GM21576 (cell line): ENCODE measurements around the gene CSPG4.
A peak's percentile ranks its signal among the peaks of the same experiment; 100 is the strongest.
"Not testable (repeated sequence)": the region's sequence is repeated elsewhere in the genome, so short reads cannot be mapped to it uniquely, and the experiment has no call there.

ENCODE experiments used
- ATAC-seq: cut with Tn5 transposase; IDR thresholded peaks from one replicate; pipeline ENCODE4 v1.9.1; 2021; ENCODE audit warnings: mild to moderate bottlenecking, moderate library complexity; ENCODE audit not compliant: unreplicated experiment

Gene CSPG4

DNA sequence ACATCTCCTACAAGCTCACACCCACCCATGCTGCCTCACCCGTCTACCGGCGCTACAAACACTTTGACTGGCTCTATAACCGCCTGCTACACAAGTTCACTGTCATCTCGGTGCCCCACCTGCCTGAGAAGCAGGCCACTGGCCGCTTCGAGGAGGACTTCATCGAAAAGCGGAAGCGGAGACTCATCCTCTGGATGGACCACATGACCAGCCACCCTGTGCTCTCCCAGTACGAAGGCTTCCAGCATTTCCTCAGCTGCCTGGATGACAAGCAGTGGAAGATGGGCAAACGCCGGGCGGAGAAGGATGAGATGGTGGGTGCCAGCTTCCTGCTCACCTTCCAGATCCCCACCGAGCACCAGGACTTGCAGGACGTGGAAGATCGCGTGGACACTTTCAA lies 62.8 kb downstream of the CSPG4 start:
- ATAC-seq: no peak

DNA sequence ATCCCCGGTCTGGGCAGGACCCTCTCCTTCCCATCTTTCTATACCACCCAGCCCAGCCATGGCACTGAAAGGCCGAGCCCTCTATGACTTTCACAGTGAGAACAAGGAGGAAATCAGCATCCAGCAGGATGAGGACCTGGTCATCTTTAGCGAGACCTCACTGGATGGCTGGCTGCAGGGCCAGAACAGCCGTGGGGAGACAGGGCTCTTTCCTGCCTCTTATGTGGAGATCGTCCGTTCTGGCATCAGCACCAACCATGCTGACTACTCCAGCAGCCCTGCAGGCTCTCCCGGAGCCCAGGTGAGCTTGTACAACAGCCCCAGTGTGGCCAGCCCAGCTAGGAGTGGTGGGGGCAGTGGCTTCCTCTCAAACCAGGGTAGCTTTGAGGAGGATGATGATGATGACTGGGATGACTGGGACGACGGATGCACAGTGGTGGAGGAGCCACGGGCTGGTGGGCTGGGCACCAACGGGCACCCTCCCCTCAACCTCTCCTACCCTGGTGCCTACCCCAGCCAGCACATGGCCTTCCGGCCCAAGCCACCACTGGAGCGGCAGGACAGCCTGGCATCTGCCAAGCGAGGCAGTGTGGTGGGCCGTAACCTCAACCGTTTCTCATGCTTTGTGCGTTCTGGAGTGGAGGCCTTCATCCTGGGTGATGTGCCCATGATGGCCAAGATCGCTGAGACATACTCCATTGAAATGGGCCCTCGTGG lies 63.4 kb downstream of the CSPG4 start:
- ATAC-seq: no peak

DNA sequence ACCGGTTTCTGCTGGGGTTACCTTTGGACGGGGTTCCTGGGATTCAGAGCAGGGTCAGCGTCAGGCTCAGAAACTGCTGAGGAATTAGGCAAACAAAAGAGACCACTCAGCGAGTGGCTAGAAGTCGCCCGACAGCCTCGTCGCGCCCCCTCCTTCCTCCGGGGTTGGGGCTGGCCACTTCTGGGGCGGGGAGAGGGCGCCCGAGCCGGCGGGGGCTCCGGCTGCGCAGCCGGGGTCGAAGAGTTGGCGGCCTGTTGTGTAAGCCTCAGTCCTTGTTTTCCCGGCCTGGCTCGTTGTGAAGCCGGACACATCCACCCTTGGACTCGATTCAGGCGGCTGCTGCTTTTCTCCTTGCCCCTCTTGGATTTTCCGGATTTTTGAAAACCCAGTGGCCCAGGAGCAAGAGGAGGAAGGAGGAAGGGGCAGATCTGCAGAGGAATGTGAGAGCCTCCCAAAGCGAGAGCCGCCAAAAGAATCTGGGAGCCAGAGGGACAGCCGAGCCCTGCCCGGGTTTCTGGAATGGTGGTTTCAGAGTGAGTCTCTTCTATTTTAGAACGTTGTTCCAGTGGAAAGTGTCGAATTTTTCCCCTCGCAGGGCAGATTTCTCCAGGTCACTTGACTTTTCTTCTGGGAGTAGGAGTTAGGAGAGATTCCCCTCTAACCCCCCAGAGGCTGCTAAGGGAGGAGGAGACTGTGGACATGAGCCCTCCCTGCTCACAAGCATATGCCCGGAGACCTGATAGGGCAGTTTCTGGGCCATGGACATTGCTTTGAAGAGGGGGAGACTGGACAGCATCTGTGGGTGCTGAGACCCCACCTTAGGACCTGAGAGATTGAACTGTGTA lies 64.3 kb downstream of the CSPG4 start:
- ATAC-seq: no peak

DNA sequence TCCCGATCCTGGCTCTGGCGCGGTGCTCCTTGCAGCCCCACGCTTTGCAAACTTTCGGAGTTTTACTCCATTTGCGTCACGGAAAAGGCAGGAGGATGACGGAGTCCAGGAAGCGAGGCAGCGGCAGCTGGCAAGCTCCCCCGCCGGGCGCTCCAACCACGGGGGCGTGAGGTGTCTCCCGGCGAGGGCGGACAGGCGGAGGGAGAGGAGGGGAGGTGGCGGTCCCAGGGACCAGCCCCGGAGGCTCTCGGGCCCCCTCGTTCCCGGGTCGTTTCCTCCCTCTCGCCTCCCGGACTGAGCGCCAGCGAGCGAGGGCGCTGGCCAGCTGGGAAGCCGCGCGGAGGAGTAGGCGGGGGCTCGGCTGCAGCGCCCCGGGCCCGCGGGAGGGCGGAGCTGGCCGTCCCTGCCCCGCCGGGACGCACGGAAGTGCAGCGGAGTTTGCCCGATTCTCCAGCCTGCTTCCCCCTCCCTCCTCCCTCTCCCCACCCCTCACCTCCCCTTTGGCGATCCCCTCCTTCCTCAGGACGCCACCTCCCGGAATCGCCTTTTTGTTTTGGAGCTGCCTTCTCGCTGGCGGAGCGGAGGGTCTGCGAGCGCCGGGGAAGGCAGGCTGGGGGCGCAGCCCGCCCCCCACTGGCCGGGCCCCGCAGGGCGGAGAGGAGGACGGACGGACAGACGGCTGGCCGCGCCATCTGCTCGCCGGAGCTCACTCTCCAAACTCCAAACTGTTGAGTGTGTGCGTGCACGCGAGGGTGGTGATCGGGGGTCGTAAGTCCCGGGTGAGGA lies 65.1 kb downstream of the CSPG4 start, which contains the start of gene SNX33:
TSS of gene SNX33 (plus strand) at position 543 of the 786 bp plus-strand sequence. CDS start 1,191 bp downstream, outside the sequence.
- no peak for ATAC-seq

DNA sequence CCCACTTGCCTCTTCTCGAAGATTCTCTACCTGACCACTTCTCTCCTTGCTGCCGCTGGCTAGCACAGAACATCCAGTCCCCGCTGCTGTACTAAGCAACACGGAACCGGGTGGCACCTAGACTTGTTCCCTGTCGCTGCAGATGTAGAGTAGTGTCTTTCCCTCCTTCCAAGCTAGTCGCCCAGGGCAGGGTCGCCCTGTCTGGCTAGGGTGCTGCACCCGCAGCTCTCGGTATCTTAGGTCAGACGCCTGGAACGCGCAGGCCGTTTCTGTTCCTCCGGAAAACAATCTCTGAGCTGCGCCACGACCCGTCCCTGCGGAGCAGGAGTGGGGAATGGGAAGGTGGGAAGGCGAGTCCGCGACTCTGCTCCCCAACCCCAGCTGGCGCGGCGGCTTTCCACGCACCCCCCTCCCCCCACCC lies 65.7 kb downstream of the CSPG4 start:
- no peak for ATAC-seq

DNA sequence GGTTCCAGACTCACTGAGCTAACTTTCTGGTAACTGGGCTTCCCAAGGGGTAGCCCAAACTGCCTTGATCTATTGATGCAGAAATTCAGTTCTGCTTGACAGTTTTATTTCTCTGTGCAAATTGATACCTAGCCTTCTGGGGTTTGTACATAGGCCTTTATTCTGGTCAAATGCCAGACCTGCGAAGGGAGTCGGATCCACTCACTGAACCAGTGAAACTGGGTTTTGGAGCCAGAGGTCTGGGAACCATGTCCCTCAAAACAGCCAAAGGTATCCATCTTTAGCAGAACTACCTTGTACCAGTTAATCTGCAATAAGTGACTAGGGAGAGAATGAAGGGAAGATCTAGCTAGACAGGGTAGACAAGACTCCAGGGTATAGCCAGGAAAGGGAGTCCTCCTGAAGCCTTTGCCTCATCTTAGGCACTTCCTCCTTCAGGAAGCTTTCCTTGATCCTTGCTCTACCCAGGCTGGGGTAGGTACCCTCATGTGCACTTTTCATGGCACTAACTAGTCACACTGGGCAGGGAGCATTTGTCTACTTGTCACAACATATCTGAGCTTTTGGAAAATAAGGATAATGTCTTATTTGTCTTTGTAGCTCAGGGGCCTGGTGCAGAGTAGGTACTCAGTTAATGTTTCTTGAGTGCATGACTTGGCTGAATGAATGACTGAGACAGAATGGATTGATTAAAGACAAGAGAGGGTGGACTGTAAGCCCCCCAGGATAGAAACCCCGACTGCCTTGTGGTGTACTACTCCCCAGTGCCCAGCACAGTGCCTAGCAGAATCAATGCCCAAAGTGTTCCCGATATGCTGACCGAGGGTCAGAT lies 66.3 kb downstream of the CSPG4 start:
- no peak for ATAC-seq

DNA sequence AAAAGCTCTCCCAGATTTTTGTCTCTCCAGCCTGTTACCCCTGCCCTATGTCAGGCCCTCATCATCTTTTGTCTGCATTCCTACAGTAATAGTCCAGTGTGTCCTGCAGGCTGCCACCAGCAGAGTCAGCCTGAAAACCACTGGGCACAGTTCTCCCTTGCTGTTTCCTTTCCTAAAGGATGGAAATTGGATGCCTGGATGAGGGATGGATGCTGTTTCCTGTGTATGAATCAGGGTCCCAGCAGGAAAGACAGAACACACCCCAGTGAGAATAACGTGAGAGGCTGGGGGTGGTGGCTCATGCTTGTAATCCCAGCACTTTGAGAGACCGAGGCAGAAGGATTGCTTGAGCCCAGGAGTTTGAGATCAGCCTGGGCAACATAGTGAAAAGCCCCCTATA lies 68.3 kb downstream of the CSPG4 start:
- ATAC-seq: no peak

DNA sequence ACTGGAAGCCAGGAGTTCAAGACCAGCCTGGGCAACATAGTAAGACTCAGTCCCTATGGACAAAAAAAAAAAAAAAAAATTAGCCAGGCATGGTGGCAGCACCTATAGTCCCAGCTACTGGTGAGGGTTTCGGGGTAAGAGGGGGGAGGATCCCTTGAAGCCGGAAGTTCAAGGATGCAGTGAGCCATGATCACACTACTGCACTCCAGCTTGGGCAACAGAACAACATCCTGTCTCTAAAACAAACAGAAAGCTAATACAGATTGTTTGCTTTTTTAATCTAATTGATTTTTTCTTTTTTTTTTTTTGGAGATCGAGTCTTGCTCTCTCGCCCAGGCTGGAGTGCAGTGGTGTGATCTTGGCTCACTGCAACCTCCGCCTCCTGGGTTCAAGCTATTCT lies 71.0 kb downstream of the CSPG4 start:
- ATAC-seq: no peak

DNA sequence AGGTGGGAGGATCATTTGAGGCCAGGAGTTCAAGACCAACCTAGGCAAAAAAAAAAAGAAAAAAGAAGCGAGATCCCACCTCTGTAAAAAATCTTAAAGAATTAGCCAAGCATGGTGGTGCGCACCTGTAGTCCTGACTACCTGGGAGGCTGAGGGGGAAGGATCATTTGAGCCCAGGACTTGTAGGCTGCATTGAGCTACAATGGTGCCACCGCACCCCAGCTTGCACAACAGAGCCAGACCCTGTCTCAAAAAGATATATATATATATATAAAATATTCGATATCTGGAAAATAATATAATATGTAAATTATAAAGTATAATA lies 71.5 kb downstream of the CSPG4 start:
- no peak for ATAC-seq

DNA sequence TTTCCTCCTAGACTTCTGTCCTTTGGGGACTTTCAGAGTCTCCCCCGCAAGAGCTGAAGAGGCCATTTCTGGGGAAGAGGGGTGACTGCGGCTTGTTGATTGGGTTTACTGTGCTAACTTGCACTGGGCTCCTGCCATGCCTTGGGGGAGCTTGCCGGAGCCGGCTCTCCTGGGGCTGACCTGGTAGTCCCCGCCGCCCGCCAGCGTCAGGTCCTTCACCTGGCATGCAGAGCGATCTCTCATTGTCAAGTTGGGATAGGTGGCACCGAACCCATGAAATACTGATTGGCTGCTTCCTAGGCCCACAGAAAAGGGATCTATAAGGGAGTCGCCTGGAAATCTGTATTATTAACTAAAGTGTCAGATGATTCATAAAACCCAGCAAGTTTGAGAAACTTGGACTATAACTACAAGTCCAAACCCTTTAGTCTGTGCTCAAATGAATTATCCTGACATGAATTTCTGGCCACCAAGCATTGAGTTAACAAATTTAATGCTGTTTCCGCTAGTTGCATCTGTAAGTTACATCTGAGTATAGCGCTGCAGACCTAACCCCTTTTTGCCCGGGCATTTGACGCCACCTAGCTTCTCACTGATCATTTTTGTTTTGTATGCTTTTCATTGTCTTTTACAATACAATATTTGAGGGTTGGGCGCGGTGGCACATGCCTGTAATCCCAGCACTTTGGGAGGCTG lies 72.0 kb downstream of the CSPG4 start:
- ATAC-seq: peak; percentile 25

DNA sequence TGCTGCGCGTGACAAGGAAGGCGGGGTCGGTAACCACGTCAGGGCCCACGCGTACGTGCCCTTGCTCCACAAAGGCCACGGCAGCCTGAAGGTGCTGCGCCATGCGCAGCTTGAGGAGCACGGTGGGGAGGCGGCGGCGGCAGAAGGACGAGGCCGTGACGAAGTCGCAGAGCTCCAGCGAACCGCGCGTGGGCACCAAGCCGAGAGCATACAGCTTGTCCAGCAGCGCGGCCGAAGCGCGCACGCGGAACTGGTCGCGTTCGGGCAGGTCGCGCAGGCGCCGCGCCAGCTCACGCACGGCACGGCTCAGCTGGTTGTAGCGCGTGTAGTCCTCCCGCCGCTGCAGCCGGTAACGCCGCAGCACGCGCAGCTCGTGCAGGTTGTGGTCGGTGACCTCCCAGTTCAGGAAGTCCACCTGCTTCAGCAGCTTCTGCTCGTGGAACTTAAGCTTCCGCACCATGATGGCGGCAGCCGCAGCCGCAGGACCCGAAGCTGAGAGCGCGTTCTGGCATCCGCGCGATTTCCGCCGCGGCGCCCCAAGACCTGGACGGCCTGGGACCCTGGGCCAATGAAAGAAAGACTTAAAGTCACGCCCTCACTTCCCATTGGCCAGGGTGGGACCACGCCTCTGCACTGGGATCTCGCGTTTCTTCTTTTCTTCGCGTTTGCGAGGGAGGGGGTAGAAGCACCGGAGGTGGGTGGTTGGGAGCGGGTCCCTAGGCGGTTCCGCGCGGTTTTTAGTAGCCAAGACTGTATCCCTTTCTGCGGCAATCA lies 72.8 kb downstream of the CSPG4 start, which contains the start of gene IMP3:
TSS of gene IMP3 (minus strand) at position 516 of the 774 bp plus-strand sequence. CDS start at position 460, 56 bp downstream.
- ATAC-seq: peak; percentile 91

DNA sequence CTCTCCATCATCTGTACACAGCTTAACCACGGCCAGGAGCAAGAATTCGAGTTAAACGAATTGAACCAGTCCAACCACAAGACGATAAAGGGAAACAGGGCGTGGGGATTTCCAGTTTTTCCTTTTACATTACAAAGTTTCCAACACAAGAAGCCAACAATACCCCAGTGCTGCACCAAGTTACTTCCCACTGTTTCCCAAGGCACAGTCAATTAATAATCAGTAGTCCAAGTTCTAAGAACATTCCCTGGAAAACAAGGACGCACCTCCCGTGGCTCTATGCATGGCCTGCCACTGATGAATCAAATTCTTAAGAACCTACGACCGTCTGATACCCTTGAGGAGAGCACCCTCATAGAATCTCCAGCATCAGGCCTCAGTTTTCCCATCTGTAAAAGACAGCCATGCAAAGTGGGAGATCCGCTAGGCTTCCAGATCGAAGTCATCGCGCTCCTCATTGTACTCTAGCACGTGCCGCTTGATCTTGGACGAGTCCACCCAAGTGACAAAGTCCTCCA lies 73.4 kb downstream of the CSPG4 start:
- ATAC-seq: no peak

DNA sequence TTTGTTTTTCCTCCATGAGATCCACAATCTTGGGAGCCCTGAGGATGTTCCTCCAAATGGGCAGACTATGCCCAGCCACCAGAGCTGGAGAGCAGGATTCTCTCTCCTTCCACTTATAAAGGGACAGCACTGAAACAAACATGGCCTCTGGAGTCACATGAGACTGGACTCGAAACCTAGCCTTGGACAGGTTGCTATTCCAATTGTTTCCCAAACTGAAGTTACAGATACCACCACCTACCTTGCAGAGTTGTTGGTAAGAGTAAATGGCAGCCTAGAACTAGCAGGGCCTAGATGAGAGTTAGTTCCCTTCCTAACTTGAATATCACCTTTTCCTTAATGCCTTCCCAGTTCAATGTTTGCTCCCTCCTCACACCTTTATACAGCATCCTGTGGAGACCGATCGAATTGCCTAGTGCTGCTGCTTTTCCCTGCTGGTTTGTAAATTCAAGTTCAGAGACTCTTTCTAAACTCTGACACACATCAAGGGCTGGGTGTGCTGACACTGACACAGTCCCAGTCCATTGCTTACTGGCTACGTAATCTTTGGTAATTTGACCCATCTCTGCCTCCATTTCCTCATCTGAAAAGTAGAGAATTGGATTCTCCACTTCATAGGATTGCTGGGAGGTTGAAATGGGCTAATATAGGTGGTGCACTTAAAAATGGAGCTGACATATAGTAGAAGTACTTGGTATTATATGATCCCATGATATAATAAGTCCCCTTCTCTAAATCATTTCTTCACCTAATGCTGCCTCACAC lies 75.2 kb downstream of the CSPG4 start:
- no peak for ATAC-seq

DNA sequence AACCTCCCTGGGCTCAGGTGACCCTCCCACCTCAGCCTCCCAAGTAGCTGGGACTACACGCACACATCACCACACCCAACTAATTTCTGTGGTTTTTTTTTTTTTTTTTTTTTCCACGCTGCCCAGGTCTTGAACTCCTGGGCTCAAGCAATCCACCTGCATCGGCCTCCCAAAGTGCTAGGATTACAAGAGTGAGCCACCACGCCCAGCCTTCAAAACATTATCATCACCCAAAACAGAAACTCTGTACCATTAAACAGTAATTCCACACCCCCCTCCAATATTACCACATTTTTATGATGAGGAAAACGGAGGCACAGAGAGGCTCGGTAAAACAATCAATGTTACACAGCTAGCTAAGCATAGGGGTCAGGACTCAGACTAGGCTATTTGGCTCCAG lies 76.6 kb downstream of the CSPG4 start:
- no peak for ATAC-seq

DNA sequence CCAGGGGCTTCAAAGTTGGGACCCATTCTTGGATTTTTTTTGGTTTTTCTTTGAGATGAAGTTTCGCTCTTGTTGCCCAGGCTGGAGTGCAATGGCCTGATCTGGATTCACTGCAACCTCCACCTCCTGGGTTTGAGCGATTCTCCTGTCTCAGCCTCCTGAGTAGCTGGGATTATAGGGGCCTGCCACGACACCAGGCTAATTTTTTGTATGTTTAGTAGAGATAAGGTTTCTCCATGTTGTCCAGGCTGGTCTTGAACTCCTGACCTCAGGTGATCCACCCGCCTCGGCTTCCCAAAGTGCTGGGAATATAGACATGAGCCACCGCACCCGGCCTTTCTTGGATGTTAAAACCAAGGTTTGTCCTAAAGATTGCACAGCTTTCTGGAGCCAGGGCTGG lies 78.7 kb downstream of the CSPG4 start:
- not testable (repeated sequence) for ATAC-seq

DNA sequence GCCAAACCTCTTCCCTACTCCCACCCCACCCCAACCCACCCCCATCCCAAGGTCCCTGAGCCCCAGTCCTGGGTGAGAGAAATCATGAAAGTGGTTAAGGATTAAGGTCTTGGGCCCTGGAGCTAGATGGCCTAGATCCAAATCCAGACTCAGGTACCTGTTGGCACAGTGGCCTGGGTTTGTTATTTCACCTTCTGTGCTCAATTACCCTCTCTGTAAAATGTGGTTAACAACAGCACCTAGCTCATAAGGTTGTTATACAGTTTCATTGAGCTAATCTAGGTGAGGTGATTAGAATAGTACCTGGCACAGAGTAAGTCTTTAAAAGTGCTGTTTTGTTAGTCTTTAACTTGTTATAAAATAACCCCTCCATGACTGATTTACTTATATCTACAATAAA lies 80.7 kb downstream of the CSPG4 start:
- no peak for ATAC-seq

DNA sequence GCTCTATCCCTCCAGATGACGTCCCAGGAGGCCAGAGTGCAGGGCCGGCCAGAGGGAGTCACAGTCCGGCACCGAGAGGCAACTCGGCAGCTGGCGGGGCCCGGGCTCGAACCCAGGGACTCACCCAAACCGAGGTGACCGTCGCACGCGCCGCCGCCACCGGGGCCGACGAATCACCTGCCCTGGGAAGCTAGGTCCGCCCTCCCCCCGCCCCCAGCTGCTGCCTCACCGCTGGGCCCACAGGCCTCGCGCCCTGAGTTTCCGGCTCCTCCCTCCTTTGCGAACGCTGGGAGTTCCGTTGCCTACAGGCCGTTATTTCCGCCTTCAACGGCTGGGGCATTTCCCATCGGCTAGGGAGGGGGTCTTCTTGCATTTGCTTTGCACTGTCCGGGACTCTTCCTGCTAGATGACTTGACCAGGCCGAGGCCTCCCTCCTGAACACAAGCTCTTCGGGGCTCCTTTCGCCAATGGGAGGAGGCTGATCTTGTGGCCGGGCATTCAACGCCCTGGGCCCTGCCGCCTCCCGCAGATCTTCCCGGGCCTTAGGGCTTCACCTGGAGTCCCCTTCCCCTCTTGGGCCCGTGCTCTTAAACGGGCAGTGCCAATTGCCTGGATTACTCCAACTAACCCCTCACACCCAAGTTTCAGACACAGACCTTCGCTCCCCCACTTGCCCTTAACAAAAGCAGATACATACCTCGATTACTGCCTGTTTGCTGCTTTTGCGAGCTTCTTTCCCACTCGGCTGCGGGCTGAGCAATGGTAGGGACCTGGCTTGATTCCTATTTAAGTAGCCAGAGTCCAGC lies 86.9 kb downstream of the CSPG4 start, which contains the start of gene SNUPN:
TSS of gene SNUPN (minus strand) at position 184 of the 806 bp plus-strand sequence. CDS start 4,674 bp downstream, outside the sequence.
- peak; percentile 79 for ATAC-seq
